ENCODE results near the gene TRAM2.

The TRAM2 gene

GRCh38 chr6:52577022-52577777, at the start of gene TRAM2:
Gene TRAM2, minus strand, starts transcription at chr6:52577060. Its CDS starts 145 bp downstream, at chr6:52576915.
- DNase-seq = peak; percentile 74
- in situ Hi-C loops (cut with MboI; ENCODE audit: low pct_unique_long_range_greater_than_20kb, low sequenced_read_pairs) = no loop called here

- no peak for DNase-seq
- in situ Hi-C loops (cut with MboI; ENCODE audit: low pct_unique_long_range_greater_than_20kb, low sequenced_read_pairs) = no loop called here
Measured at GRCh38 chr6:52622810-52623209, 46.0 kb upstream of the TRAM2 start.

GRCh38 chr6:52621631-52622030, 44.8 kb upstream of the TRAM2 start:
- in situ Hi-C loops (cut with MboI; ENCODE audit: low pct_unique_long_range_greater_than_20kb, low sequenced_read_pairs) = no loop called here
- DNase-seq = no peak

GRCh38 chr6:52620906-52621190, 44.0 kb upstream of the TRAM2 start:
- no peak for DNase-seq
- in situ Hi-C loops (cut with MboI; ENCODE audit: low pct_unique_long_range_greater_than_20kb, low sequenced_read_pairs) = no loop called here

GRCh38 chr6:52620055-52620905, 43.4 kb upstream of the TRAM2 start:
- in situ Hi-C loops (cut with MboI; ENCODE audit: low pct_unique_long_range_greater_than_20kb, low sequenced_read_pairs) = no loop called here
- no peak for DNase-seq

GRCh38 chr6:52617087-52617486, 40.2 kb upstream of the TRAM2 start:
- no peak for DNase-seq
- in situ Hi-C loops (cut with MboI; ENCODE audit: low pct_unique_long_range_greater_than_20kb, low sequenced_read_pairs) = no loop called here

- in situ Hi-C loops (cut with MboI; ENCODE audit: low pct_unique_long_range_greater_than_20kb, low sequenced_read_pairs) = no loop called here
- DNase-seq = no peak
Measured at GRCh38 chr6:52616059-52616690, 39.3 kb upstream of the TRAM2 start.

- DNase-seq = no peak
- in situ Hi-C loops (cut with MboI; ENCODE audit: low pct_unique_long_range_greater_than_20kb, low sequenced_read_pairs) = no loop called here
Measured at GRCh38 chr6:52612336-52613054, 35.6 kb upstream of the TRAM2 start.

- peak; percentile 44 for DNase-seq
- in situ Hi-C loops (cut with MboI; ENCODE audit: low pct_unique_long_range_greater_than_20kb, low sequenced_read_pairs) = no loop called here
Measured at GRCh38 chr6:52611833-52612232, 35.0 kb upstream of the TRAM2 start.

GRCh38 chr6:52610745-52611355, 34.0 kb upstream of the TRAM2 start:
- DNase-seq = no peak
- in situ Hi-C loops (cut with MboI; ENCODE audit: low pct_unique_long_range_greater_than_20kb, low sequenced_read_pairs) = no loop called here

GRCh38 chr6:52610011-52610410, 33.2 kb upstream of the TRAM2 start:
- in situ Hi-C loops (cut with MboI; ENCODE audit: low pct_unique_long_range_greater_than_20kb, low sequenced_read_pairs) = no loop called here
- DNase-seq = no peak

GRCh38 chr6:52605610-52606185, 28.8 kb upstream of the TRAM2 start:
- peak; percentile 24 for DNase-seq
- in situ Hi-C loops (cut with MboI; ENCODE audit: low pct_unique_long_range_greater_than_20kb, low sequenced_read_pairs) = no loop called here

GRCh38 chr6:52603000-52603795, 26.3 kb upstream of the TRAM2 start:
- in situ Hi-C loops (cut with MboI; ENCODE audit: low pct_unique_long_range_greater_than_20kb, low sequenced_read_pairs) = no loop called here
- no peak for DNase-seq

GRCh38 chr6:52598824-52599190, 21.9 kb upstream of the TRAM2 start:
- in situ Hi-C loops (cut with MboI; ENCODE audit: low pct_unique_long_range_greater_than_20kb, low sequenced_read_pairs) = no loop called here
- DNase-seq = no peak

- in situ Hi-C loops (cut with MboI; ENCODE audit: low pct_unique_long_range_greater_than_20kb, low sequenced_read_pairs) = no loop called here
- DNase-seq = peak; percentile 77
Measured at GRCh38 chr6:52598123-52598823, 21.4 kb upstream of the TRAM2 start.

GRCh38 chr6:52597738-52598122, 20.9 kb upstream of the TRAM2 start:
- no peak for DNase-seq
- in situ Hi-C loops (cut with MboI; ENCODE audit: low pct_unique_long_range_greater_than_20kb, low sequenced_read_pairs) = no loop called here

GRCh38 chr6:52596371-52597028, 19.6 kb upstream of the TRAM2 start:
- in situ Hi-C loops (cut with MboI; ENCODE audit: low pct_unique_long_range_greater_than_20kb, low sequenced_read_pairs) = no loop called here
- DNase-seq = no peak

All from KBM-7 (cell line).